OCI-LY7 (cell line): ENCODE measurements around the gene GP1BB.

ENCODE experiments used
- CTCF ChIP-seq: fragments of 200-600 bp; sonication (generic); conservative IDR thresholded peaks from 2 replicates; pipeline ENCODE4 v1.5.1; 2014; ENCODE audit warnings: mild to moderate bottlenecking, antibody characterized with exemption, low read length, moderate library complexity, mixed read lengths
- EZH2phosphoT487 ChIP-seq: fragments of 200-600 bp; sonication (generic); IDR thresholded peaks from 2 replicates; pipeline ENCODE4 v1.6.1; 2018; ENCODE audit warnings: low read depth, borderline replicate concordance, mild to moderate bottlenecking, mixed run types, antibody characterized with exemption, low read length, moderate library complexity, mixed read lengths

- TF ChIP-seq CTCF (no peak), EZH2phosphoT487 (no peak)
Observed at GRCh38 chr22:19728271-19728670, 4.9 kb downstream of the GP1BB start.
